ENCODE data around the gene CAMSAP1.

GRCh38 chr9:135818718-135819475 is 88.4 kb downstream of the CAMSAP1 start:
- no peak for TF ChIP-seq CTCF (IDR thresholded peaks at IDR 0.05)
- no peak for TF ChIP-seq POLR2A (IDR thresholded peaks at IDR 0.05)

All from lower leg skin (tissue), 3 donors.